ENCODE results near the gene PDE6B.

DNA sequence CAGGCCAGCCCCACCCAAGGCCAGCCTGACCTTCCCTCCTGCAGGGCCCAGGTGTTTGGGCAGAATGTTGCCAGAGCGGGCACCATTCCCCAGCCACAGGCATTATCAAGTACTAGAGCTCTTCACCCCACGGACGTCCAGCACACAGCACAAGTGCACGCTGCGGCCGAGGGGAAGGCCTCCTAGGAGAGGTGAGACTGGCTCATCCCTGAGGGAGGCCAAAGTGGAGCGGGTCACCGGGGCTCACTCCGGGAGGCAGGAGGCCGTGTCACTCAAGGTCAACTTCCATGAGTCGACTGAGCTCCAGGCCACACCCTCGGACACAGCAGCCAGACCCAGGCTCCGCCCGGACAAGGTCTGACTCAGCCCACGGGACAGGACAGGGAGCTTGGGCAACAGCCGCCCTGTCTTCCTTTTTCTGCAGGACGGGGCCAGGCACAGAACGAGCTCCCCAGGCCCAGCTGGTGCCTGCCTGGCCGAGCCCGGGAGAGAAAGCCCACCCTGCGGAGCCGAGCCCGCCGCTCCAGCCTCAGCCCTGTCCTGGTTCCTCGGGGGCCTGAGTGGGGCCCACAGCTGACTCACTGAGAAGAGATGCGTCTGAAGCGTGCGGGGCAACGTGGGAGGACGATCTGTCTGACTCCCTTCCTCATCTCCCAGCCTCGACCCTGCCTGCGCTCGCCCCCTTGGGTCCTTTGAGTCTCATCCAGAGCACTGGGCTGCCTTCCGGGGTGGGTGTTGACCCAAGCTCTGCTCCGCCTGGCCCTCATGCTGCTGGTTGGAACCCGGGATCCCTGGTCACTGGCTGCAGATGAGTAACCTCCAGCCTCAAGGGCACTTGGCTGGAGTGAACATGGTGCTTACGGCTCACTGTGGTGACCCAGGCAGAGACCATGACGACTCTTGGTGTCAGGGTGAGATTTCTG lies 61.9 kb downstream of the PDE6B start:
- TF ChIP-seq, protein P1, sequence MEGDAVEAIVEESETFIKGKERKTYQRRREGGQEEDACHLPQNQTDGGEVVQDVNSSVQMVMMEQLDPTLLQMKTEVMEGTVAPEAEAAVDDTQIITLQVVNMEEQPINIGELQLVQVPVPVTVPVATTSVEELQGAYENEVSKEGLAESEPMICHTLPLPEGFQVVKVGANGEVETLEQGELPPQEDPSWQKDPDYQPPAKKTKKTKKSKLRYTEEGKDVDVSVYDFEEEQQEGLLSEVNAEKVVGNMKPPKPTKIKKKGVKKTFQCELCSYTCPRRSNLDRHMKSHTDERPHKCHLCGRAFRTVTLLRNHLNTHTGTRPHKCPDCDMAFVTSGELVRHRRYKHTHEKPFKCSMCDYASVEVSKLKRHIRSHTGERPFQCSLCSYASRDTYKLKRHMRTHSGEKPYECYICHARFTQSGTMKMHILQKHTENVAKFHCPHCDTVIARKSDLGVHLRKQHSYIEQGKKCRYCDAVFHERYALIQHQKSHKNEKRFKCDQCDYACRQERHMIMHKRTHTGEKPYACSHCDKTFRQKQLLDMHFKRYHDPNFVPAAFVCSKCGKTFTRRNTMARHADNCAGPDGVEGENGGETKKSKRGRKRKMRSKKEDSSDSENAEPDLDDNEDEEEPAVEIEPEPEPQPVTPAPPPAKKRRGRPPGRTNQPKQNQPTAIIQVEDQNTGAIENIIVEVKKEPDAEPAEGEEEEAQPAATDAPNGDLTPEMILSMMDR (optimal IDR thresholded peaks at IDR 0.05 in 1 of 3, IDR thresholded peaks at IDR 0.05 in 1 of 3, conservative IDR thresholded peaks at IDR 0.05 in 1 of 3; ENCODE audit: extremely low read depth in 1 of 3, insufficient read depth in 2 of 3, low read length in 3 of 3): no peak
- no peak for TF ChIP-seq EZH2 (IDR thresholded peaks at IDR 0.05; ENCODE audit: low read length)

All from keratinocyte (primary cell).